T-helper 2 cell treated with Interferon-gamma antibody and Interleukin-4, amounts not matched to agents 5 μg/mL and 100 μg/mL, for 36 hours (primary cell): ENCODE results near the gene SEMA4A.

Source experiments
- DNase-seq: peaks from one replicate; pipeline ENCODE4 v3.0.0; 2021; ENCODE audit warnings: low spot score
- H3K27ac Mint-ChIP-seq: one replicate; pipeline ENCODE4 v1.8.0; 2021; ENCODE audit warnings: mild to moderate bottlenecking, mixed read lengths
- H3K27me3 Mint-ChIP-seq: one replicate; pipeline ENCODE4 v1.8.0; 2021; ENCODE audit warnings: low read depth, mixed read lengths
- H3K36me3 Mint-ChIP-seq: one replicate; pipeline ENCODE4 v1.8.0; 2021; ENCODE audit warnings: low read depth, mixed read lengths
- H3K4me1 Mint-ChIP-seq: one replicate; pipeline ENCODE4 v1.8.0; 2021; ENCODE audit warnings: low read depth, mixed read lengths
- H3K4me3 Mint-ChIP-seq: one replicate; pipeline ENCODE4 v1.8.0; 2022; ENCODE audit warnings: mild to moderate bottlenecking, moderate library complexity, mixed read lengths
- H3K9me3 Mint-ChIP-seq: one replicate; pipeline ENCODE4 v1.8.0; 2021; ENCODE audit warnings: mixed read lengths

Gene SEMA4A

GRCh38 chr1:156154317-156154749, 948 bp downstream of the SEMA4A start:
- no peaks in the 10 kb centered on the region for H3K9me3 Mint-ChIP-seq
- H3K27ac Mint-ChIP-seq: peak overlapping the region; percentile 80
- peaks cover 46% of the 10 kb centered on the region for H3K4me1 Mint-ChIP-seq
- no peaks in the 10 kb centered on the region for H3K27me3 Mint-ChIP-seq
- peak overlapping the region; percentile 81 for H3K4me3 Mint-ChIP-seq
- peaks cover 4% of the 10 kb centered on the region for H3K36me3 Mint-ChIP-seq
- peak; percentile 72 for DNase-seq

- Mint-ChIP-seq H3K27me3 (no peaks in the 10 kb centered on the region), H3K27ac (peak overlapping the region; percentile 80), H3K9me3 (no peaks in the 10 kb centered on the region), H3K36me3 (peaks cover 4% of the 10 kb centered on the region), H3K4me1 (peaks cover 58% of the 10 kb centered on the region), H3K4me3 (peak overlapping the region; percentile 81)
- no peak for DNase-seq
These were observed 2.5 kb downstream of the SEMA4A start for GRCh38 chr1:156155756-156156510.

GRCh38 chr1:156157506-156157905, 4.1 kb downstream of the SEMA4A start:
- no peak for DNase-seq
- H3K4me1 Mint-ChIP-seq: peaks cover 61% of the 10 kb centered on the region
- no peak overlapping the region for H3K4me3 Mint-ChIP-seq
- peak overlapping the region; percentile 41 for H3K27ac Mint-ChIP-seq
- H3K9me3 Mint-ChIP-seq: no peaks in the 10 kb centered on the region
- no peaks in the 10 kb centered on the region for H3K27me3 Mint-ChIP-seq
- H3K36me3 Mint-ChIP-seq: peaks cover 4% of the 10 kb centered on the region

GRCh38 chr1:156157966-156158365, 4.6 kb downstream of the SEMA4A start:
- peaks cover 4% of the 10 kb centered on the region for H3K36me3 Mint-ChIP-seq
- no peaks in the 10 kb centered on the region for H3K27me3 Mint-ChIP-seq
- peaks cover 57% of the 10 kb centered on the region for H3K4me1 Mint-ChIP-seq
- no peak overlapping the region for H3K4me3 Mint-ChIP-seq
- no peaks in the 10 kb centered on the region for H3K9me3 Mint-ChIP-seq
- H3K27ac Mint-ChIP-seq: peak overlapping the region; percentile 18
- DNase-seq: no peak

DNA sequence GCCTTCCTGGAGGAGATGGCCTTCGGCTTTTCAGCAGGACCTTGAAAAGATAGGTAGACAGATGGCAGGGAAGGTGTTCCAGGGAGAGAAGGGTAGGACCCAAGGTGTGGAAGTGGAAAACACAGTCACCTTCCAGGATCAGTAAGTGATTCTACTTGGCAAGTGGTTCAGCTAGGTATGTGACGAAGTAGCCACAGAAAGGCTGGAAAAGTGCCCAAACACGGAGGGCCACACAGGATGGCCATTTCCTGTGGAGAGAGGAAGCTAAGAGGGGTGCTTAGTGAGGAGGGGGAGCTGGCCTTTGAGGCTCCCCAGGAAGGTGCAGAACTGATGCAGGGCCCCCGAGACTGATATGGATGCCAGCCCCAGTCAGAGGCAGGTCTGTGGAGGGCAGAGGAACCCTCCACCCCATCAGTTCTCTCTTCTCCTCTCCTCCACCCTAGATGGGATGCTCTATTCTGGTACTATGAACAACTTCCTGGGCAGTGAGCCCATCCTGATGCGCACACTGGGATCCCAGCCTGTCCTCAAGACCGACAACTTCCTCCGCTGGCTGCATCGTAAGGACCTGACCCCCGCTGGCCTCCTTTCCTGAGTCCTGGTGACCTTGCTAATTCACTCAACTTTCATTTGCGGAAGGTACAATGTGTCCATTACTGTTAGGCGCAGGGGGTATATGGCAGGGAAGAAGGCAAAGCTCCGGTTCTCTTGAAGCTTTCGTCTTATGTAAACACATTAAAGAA, 6.8 kb downstream of the SEMA4A start:
- H3K36me3 Mint-ChIP-seq: peaks cover 15% of the 10 kb centered on the region
- no peak for DNase-seq
- H3K9me3 Mint-ChIP-seq: no peaks in the 10 kb centered on the region
- peaks cover 48% of the 10 kb centered on the region for H3K4me1 Mint-ChIP-seq
- no peaks in the 10 kb centered on the region for H3K27me3 Mint-ChIP-seq
- peak overlapping the region; percentile 73 for H3K27ac Mint-ChIP-seq
- peak overlapping the region; percentile 78 for H3K4me3 Mint-ChIP-seq

GRCh38 chr1:156160743-156161171, 7.4 kb downstream of the SEMA4A start:
- Mint-ChIP-seq H3K9me3 (no peaks in the 10 kb centered on the region), H3K4me3 (peak overlapping the region; percentile 78), H3K27ac (peak overlapping the region; percentile 73), H3K4me1 (peaks cover 43% of the 10 kb centered on the region), H3K36me3 (peaks cover 19% of the 10 kb centered on the region), H3K27me3 (no peaks in the 10 kb centered on the region)
- DNase-seq: peak; percentile 62

- no peak overlapping the region for H3K4me3 Mint-ChIP-seq
- no peaks in the 10 kb centered on the region for H3K9me3 Mint-ChIP-seq
- H3K4me1 Mint-ChIP-seq: peaks cover 29% of the 10 kb centered on the region
These were observed 9.1 kb downstream of the SEMA4A start for GRCh38 chr1:156162430-156163037.

DNA sequence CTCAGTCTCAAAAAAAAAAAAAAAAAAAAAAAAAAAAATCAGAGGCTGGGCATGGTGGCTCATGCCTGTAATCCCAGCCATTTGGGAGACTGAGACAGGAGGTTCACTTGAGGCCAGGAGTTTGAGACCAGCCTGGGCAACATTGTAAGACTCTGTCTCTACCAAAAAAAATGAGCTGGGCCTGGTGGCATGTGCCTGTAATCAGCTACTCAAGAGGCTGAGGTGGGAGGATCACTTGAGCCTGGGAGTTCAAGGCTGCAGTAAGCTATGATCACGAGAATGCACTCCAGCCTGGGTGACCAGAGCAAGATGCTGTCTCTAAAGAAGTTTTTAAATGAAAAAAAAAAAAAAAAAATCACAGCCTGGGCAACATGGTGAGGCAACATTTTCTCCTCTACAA, 10.3 kb downstream of the SEMA4A start:
- Mint-ChIP-seq H3K4me1 (peaks cover 22% of the 10 kb centered on the region), H3K27ac (no peak overlapping the region), H3K27me3 (no peaks in the 10 kb centered on the region), H3K9me3 (no peaks in the 10 kb centered on the region), H3K36me3 (peaks cover 22% of the 10 kb centered on the region), H3K4me3 (no peak overlapping the region)
- no peak for DNase-seq

More at GRCh38 chr1:156162430-156163037, 9.1 kb downstream of the SEMA4A start:
- DNase-seq: no peak
- Mint-ChIP-seq H3K27ac (no peak overlapping the region), H3K27me3 (no peaks in the 10 kb centered on the region), H3K36me3 (peaks cover 22% of the 10 kb centered on the region)

GRCh38 chr1:156164125-156164831, 10.9 kb downstream of the SEMA4A start:
- H3K36me3 Mint-ChIP-seq: peaks cover 19% of the 10 kb centered on the region
- H3K27ac Mint-ChIP-seq: no peak overlapping the region
- H3K27me3 Mint-ChIP-seq: no peaks in the 10 kb centered on the region
- peaks cover 19% of the 10 kb centered on the region for H3K4me1 Mint-ChIP-seq
- no peak overlapping the region for H3K4me3 Mint-ChIP-seq
- H3K9me3 Mint-ChIP-seq: no peaks in the 10 kb centered on the region
- DNase-seq: no peak

GRCh38 chr1:156165083-156165482, 11.7 kb downstream of the SEMA4A start:
- Mint-ChIP-seq H3K27me3 (no peaks in the 10 kb centered on the region), H3K27ac (no peak overlapping the region), H3K4me3 (no peak overlapping the region), H3K36me3 (peaks cover 18% of the 10 kb centered on the region), H3K9me3 (no peaks in the 10 kb centered on the region), H3K4me1 (peaks cover 13% of the 10 kb centered on the region)
- no peak for DNase-seq

GRCh38 chr1:156167536-156167935, 14.2 kb downstream of the SEMA4A start:
- Mint-ChIP-seq H3K9me3 (no peaks in the 10 kb centered on the region), H3K4me1 (peaks cover 3% of the 10 kb centered on the region), H3K4me3 (no peak overlapping the region), H3K27ac (no peak overlapping the region), H3K27me3 (no peaks in the 10 kb centered on the region), H3K36me3 (peaks cover 18% of the 10 kb centered on the region)
- DNase-seq: no peak

DNA sequence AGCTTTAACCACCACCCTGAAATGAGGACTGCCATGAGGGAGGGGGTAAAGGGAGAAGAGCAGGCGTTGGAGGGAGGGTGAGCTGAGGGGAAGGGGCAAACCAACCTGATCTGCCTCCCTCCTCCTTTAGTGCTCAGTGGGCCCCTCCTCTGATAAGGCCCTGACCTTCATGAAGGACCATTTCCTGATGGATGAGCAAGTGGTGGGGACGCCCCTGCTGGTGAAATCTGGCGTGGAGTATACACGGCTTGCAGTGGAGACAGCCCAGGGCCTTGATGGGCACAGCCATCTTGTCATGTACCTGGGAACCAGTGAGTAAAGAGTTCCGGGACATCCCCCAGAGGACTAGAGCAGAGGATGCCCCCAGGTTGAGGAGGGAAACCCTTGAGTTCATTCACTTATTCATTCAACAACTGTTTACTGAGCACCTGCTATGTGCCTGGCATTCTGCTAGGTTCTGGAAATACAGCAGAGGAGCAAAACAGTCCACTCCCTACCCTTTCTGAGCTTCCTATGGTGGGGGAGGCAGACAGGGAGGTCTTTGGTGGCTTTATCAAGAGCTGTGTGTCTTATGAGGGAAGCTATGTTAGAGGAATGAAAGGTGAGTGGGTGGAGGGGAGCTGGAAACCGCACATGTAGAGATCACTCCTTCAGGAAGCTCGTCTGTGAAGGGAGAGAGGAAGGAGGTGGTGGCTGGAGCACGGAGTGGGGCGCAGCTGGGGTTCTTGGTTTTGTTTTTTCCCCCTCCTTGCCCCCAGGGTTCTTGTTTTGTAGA, 19.5 kb downstream of the SEMA4A start:
- peaks cover 3% of the 10 kb centered on the region for H3K4me1 Mint-ChIP-seq
- H3K36me3 Mint-ChIP-seq: peaks cover 2% of the 10 kb centered on the region
- no peak overlapping the region for H3K4me3 Mint-ChIP-seq
- H3K9me3 Mint-ChIP-seq: no peaks in the 10 kb centered on the region
- H3K27me3 Mint-ChIP-seq: no peaks in the 10 kb centered on the region
- no peak overlapping the region for H3K27ac Mint-ChIP-seq
- no peak for DNase-seq

GRCh38 chr1:156176610-156177210, 23.3 kb downstream of the SEMA4A start:
- Mint-ChIP-seq H3K4me3 (no peak overlapping the region), H3K27me3 (no peaks in the 10 kb centered on the region), H3K36me3 (peaks cover 4% of the 10 kb centered on the region), H3K27ac (no peak overlapping the region), H3K9me3 (no peaks in the 10 kb centered on the region), H3K4me1 (peaks cover 10% of the 10 kb centered on the region)
- DNase-seq: no peak
